Medulla oblongata (tissue), 1 donor: ENCODE measurements around the gene AP2B1.

ENCODE experiments used
- DNase-seq: peaks from one replicate; pipeline ENCODE4 v3.0.0-alpha.2; 2015; ENCODE audit errors: extremely low spot score

The AP2B1 gene

GRCh38 chr17:35773129-35773528 lies 186.0 kb downstream of the AP2B1 start:
- no peak for DNase-seq

GRCh38 chr17:35773679-35774425 lies 186.7 kb downstream of the AP2B1 start:
- DNase-seq, result no peak

GRCh38 chr17:35774499-35774898 lies 187.4 kb downstream of the AP2B1 start:
- peak; percentile 76 for DNase-seq

- no peak for DNase-seq
Observed at GRCh38 chr17:35775039-35775438, 187.9 kb downstream of the AP2B1 start.

- DNase-seq, result no peak
Observed at GRCh38 chr17:35775583-35775982, 188.5 kb downstream of the AP2B1 start.
